ENCODE measurements around the gene VRK1. TPM values are rescaled to one million over a fixed set of nuclear protein-coding genes. Genes with fewer than 3 reads are reported as not detected.

The VRK1 gene
- total and polyA plus RNA-seq, 2 of the 8 experiments (the other 6 are each of a cell fraction or from before 2014, with no cell fraction given) = 24.2 to 64.8 TPM

GRCh38 chr14:96754162-96754844 lies 42.9 kb upstream of the VRK1 start (continued):
- TF ChIP-seq EZH2 (IDR thresholded peaks at IDR 0.05; ENCODE audit: low read depth, low read length, severe bottlenecking) (no peak), SIRT6 (IDR thresholded peaks at IDR 0.05; ENCODE audit: low read length) (no peak)

Measured in H1 (cell line).